GM21528 (cell line): ENCODE measurements around the gene AFF2.
"Not testable (repeated sequence)": the region's sequence is repeated elsewhere in the genome, so short reads cannot be mapped to it uniquely, and the experiment has no call there.

Experiments used
- ATAC-seq: cut with Tn5 transposase; IDR thresholded peaks from one replicate; pipeline ENCODE4 v1.9.1; 2021; ENCODE audit warnings: mild to moderate bottlenecking, moderate library complexity; ENCODE audit not compliant: unreplicated experiment, low FRiP score

Gene AFF2

DNA sequence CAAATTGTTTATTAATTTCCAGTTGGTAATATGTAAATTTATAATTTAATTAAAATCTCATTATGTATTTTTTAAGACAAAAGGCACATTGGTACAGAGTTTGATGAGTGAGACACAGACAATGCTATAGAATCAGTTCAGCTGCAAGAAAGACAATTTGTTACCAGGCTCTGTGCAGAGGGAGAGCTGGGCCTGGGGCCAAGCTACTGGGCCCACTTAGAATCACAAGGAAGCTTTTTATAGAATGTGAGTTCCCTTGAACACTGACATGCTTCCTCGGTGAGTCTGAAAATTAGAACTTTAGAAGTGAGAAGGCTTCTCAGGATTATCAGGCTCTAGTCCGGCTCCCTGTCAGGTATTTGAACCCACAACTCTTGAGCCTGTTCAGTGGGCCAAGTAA is 129.0 kb downstream of the AFF2 start:
- no peak for ATAC-seq

DNA sequence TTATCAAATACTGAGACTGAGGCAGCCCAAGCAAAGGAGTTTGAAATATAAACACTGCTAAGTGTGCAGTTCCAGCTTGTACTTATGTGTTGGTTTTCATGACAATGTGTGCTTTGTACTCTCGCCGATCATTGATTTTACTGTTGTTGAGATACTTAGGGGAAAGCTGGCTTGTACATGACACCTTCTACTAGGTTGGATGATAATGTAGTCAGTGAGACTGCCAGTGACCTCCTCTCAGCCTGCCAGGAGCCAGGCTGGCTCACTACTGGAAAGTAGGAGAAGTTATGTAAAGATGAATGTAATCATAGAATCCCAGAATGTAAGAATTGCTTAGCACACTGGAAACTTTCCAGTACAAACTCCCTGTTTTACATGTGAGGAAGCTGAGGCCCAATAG is 132.0 kb downstream of the AFF2 start:
- ATAC-seq, result no peak

DNA sequence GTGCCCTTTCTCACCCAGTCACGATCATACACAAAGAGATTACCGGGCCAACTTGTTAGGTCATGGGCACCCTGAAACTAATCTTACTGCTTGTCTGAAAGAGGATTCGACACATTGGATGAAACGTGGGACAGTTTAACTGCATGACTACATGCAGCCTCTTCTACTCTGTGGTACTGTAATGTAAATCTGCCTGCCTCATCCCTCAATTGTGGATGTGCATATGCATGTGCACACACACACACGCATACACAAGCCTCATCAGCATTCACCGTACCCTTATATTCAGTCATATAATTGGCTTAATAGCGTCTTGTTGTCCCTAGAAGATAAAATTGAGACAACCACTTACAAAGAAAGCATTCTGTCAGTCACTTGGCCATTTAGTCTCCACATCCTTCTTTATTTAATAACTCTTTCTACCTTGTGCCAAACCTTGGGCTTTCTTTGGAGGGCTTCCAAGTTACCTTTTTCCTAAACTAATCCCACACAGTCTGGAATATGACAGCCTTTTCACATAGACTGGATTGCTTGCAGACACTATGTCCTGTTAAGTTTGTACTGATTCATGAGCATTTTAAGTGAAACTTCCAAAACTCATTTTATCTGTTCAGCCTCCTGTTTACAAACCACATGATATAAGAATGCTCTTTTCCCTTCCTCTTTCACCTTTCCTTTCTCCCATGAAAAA is 132.9 kb downstream of the AFF2 start:
- no peak for ATAC-seq

DNA sequence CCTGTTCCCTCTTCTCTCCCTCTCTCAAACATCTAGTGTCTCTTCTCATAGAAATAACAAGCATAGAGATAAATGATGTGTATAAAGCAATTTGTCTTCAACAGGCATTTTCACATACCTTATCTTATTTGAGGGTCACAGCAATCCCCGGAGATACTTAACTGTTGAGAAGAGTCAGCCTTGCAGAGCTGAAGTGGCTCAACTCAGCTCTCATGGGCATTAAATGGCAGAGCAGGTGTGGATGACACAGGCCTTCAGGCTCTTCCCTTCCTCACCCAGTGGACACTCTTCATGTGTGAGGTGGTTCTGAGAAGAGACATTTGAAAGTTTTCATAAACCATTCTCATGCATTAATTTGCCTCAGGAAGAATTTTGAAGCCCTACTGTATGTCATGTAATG is 134.2 kb downstream of the AFF2 start:
- no peak for ATAC-seq

DNA sequence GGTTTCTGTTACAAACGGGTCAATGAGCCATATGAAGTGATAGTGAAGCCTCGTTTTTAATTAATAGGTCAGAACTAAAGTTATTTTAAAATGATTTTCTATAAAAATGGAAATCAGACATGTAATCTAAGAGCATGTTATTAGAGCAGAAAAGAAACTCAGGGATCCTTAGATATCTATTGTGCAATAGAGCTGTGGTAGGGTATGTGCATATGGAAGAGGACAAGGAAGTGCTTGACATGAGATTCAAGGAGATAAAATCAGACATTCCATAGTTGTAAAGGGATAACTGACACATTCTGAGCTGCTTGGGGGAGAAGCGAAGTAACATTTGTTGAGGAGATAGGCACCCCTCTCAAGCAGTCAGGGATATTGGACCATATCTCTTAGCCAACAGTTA is 143.0 kb downstream of the AFF2 start:
- no peak for ATAC-seq

DNA sequence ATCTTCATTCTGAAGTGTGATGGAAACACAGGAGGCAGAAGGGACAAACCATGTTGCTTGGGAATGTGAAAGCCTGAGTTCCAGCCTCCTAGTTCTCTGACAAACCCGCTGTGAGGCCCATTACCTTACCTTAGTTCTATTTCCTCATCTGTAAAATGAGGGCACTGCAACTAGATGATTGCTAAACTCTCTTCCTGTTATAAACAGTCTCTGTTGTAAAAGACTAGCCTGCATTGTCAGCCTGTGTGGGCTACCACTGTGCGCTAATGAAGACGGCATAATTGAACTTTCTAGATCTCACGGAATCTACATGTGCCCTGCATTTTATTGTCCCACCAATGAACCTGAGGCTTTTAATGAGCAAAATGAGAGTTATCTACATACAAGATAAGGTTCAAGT is 147.2 kb downstream of the AFF2 start:
- ATAC-seq, result no peak

DNA sequence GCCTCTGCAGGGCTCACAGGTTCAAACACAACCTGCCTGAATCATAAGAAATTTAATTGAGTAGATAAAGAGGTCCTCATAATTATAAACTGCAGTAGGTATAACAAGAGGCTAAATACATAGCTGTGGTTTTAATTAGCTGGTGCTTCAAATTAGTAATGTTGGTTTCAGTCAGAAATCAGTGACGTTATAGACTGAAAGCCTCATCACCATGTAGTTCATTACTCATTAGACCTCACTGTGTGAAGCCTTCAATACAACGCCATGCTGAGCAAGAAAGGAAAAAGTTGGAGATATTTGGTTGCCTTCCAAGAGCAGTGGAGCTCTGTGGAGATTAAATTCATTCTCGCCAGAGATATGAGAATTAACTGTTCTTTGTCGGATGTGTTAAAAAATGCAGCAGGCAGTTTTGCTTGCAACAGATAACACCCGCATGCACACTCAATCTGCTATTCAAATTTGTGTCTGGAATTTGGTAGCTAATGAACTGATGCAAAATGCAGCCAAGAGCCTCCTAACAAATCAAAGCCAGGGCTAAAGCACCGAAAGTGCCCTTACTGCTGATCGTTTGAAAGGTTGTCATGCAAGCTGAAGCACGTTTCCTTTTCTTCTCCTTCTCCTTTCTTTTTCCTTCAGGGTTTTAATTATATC is 148.9 kb downstream of the AFF2 start:
- ATAC-seq, result no peak

DNA sequence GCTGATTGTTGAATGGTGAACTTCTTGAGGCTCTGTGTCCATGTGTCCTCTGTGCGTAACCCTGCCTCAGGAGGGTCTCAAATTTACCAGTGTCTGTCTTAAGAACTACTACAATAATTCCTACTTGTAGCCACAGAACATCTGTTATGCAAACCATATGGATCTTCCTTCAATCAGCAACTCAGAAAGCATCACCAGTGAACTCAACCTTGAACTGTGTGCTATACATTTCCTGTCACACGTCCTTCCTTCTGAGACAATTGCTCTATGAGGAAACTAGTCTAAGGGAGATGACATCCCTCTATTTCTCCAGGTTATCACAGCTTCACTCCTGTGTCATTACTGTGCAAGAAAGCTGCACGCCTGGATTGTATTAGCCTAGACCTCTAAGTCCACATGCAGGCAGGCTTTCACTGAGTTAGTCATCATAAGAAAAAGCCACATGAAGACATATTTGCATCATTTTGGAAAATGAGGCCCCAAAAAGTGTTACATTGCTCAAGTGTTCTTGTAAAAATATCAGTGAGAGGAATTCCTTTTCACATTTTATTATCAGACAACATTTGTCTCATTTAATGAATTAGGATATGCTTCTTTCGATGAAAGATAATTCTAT is 157.8 kb downstream of the AFF2 start:
- ATAC-seq, result no peak

DNA sequence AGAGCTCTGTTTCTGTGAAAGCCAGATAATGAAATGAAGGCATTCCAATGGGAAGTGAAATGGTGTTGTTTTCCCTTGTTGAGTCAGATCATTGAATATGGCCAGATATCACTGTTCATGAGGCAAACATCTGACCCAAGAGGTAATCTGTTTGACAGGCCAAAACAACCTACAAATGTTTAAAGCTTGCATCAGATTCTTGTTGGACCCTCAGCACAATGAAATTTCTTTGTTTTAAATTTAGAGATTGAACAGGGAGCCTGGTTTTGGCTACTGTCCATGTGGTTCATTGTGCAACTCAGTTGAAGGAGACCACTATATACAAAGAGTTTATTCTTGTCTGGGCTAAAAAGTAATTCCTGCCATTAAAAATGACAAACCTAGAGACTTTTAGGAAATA is 159.1 kb downstream of the AFF2 start:
- no peak for ATAC-seq

DNA sequence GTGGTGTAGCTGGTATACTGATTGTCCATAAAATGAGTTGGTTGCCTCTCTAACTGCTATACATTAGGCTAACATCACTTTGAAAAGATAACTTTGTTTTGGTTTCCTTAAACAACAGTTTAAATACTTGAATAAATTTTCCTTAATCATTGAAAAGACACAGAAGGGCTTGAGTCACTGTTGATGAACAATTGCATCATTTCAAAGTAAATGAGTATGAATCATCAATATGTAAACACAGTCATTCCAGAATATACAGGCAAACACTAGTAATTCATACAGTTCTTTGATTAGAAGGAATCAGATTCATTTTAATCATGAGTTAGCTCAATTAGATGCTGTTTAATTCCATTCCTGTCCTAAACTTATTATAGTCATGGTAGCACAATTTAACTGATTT is 160.6 kb downstream of the AFF2 start:
- ATAC-seq, result no peak

DNA sequence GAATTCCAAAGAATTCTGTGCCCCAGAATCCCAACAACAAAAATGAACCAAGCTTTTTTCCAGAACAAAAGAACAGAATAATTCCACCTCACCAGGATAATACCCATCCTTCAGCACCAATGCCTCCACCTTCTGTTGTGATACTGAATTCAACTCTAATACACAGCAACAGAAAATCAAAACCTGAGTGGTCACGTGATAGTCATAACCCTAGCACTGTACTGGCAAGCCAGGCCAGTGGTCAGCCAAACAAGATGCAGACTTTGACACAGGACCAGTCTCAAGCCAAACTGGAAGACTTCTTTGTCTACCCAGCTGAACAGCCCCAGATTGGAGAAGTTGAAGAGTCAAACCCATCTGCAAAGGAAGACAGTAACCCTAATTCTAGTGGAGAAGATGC is 161.6 kb downstream of the AFF2 start:
- ATAC-seq, result no peak

DNA sequence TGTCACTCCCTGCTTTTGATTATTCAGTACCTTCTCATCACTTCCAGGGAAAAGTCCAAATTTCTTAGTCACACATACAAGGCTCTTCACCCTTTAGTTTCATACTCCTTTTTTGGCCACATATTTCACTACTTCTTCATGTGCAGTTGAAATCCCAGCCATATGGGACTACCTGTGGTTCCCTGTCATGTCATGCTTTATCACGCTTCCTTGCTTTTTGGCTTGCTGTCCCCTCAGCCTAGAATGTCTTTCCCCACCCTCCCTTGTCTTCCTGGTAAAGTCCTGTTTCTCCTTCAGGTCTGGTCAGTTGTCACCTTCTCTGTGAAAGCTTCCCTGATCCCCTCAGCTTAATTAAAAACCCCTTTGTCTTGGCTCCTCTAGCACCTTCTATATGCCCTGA is 163.8 kb downstream of the AFF2 start:
- ATAC-seq, result no peak

DNA sequence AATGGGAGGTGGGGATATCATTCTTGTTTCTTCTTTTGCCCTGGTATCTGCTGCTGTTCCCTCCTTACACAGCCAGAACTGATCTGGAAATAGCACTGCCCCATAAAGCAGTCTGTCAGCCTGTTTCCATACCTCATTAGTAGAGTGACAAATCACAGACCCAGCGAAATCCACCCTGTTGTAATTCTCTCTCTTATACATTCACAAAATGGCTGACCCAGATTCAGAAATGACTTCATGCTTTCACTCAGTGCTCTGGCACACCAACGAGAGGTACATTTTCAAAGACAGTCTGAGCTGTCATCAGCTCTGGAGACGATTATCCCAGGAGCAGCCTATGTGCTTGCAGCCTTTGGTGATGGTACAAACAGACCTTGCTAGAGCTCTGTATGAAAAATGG is 164.6 kb downstream of the AFF2 start:
- ATAC-seq, result no peak

DNA sequence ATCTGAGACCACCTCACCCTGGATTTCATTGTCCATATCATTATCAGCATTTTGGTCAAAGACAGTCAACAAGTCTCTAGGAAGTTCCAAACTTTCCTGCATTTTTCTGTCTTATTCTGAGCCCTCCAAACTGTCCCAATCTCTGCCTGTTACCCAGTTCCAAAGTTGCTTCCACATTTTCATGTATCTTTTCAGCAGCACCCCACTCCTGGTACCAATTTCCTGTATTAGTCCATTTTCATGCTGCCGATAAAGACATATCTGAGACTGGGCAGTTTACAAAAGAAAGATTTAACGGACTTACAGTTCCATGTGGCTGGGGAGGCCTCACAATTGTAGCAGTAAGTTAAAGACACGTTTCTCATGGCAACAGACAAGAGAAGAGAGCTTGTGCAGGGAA is 168.8 kb downstream of the AFF2 start:
- ATAC-seq, result not testable (repeated sequence)

DNA sequence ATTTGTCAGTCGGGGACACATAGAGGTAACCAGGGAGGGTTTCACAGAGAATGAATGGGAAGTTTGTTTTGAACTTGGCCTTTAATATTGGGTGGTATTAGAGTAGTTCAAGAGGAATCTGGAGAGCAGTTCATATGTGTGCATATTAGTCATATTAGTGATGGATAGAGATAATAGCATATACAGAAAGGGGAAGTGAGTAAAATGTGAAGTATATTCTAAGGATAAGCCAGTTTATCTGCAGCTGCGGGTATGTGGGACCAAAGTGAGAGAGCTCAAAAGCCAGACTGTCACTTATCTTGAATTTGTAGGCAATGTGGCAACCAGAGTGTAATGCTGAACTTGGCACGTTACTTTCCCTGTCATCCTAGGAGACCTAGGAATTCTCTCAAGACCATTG is 169.9 kb downstream of the AFF2 start:
- ATAC-seq, result no peak

DNA sequence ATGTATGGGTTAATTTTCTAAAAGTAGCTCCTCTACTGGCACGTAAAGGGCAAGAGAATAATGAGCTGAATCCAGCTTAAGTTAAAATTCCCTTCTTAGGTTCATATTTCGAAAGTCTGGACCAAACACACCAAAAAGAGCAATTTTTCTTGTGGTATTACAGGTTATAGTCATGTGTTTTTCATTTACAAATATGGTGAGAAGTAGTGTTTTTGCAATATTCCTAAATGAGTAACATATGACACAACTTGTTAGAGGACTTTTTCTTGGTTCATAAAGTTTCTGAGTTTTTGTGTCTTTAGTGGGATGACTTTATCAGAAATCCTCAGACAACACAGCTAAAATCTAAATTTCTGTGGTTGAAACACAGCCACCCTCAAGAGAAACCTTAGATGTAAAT is 172.1 kb downstream of the AFF2 start:
- no peak for ATAC-seq

DNA sequence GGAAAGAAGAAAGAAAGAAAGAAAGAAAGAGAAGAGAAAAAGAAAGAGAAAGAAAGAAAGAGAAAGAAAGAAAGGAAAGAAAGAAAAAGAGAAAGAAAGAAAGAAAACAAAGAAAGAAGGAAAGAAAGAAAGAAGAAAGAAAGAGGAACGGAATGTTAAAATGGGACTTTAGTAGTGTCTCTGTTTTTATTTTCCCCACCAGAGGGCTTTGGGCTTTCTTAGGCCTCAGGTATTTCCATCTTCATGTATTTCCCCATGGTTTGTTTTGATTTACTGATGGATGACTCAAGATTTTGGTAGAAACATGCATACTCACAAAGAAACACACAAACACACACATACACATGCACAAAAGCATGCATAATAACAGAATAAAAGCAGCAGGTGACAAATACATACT is 181.2 kb downstream of the AFF2 start:
- ATAC-seq, result no peak

DNA sequence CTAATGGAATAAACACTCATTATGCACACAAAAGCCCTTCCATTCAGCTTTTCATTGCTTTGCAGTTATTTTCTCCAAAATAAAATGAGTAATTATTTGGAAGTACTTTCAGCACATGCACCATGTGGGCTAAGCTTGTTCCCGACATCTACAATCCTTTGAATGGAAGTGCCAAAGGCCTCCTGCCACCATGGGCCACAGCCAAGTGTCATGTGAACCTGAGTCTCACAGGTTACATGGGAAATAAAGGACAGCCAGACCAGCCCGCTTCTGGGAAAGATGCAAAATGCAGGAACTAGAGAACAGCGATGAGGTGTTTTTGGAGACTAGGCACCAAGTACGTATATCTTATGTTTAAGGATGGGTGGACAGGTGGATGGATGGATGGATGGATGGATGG is 181.8 kb downstream of the AFF2 start:
- ATAC-seq, result no peak

DNA sequence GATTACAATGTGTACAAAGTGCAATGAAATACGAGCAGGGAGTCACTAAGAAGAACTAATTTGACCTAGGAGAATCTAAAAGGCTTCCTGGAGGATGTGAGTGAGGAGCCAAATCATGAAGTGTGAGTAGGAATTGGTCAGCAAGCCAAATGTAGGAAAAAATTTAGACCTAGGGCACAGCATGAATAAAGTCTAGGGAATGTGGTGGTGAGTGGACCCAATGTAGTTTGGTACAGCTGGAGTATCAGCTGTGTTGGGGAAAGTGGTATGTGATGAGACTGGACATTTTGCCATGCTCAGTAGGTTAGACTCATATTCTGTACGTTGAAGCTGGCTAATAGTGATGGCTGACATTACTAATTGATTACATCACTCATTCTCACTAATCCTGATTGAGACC is 191.0 kb downstream of the AFF2 start:
- no peak for ATAC-seq

DNA sequence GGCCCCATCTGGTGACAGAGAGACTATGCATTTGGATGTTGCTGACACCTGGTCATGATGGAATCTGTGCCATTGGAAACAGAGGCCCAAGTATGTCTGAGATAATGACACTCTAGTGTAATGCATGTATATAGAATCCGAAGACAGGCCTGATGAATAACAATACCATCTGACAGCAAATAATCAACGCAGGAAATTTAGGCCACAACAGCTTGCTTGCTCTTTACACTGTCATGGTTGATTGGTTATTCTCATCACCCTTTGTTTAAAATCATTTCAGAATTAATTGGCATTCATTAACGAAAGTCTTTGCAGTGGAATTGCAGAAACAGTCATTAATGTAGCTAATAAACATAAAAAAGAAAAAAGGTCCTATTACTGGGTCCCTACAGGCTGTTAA is 194.8 kb downstream of the AFF2 start:
- ATAC-seq, result no peak

DNA sequence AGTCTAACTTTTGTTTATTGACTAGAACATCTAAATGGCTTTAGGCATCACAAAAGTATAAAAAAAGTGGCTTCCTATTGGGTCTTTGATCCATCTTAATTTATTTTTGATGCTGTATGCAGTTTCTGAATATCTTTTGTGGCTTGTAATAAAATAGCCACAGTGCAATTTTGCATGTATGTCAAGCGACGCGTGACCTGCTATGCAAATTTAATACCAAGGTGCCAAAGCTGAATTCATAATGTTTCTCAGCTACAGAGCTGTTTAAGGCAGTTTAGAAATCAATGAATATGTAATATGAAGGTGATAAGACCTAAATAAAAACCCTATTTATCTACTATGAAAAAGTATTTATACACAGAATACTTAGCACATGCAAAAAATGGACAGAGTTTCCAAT is 197.8 kb downstream of the AFF2 start:
- ATAC-seq, result no peak

DNA sequence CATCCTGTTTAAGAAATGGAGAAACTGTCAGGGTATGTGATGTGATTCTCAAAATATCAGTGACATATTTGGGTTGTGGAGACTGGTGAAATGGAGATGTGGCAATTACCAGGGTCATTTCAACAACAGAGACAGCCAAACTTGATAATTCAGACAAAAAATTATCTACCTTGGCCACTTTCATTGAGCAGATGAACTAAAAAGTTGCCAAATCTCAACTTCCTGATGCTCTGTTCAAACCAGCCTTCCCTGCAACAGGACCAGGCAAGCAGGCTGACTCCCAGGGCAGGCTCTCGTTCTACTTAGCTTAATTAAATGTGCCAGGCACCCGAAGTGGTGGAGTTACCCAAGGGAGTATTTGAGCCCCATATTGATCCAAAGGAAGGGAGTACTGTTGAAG is 199.6 kb downstream of the AFF2 start:
- no peak for ATAC-seq
